Psoas muscle (tissue), 8 donors: ENCODE data around the gene TMEM59L. TPM values are rescaled to one million over a fixed set of nuclear protein-coding genes. Genes with fewer than 3 reads are reported as not detected.

Source experiments
- ATAC-seq, 4 donors: fragments of 200-7000 bp; cut with Tn5 transposase; one replicate each; pipeline ENCODE4 v1.9.1; 2020; ENCODE audit warnings: moderate library complexity in 3 of 4, mild to moderate bottlenecking in 2 of 4
- DNase-seq, 2 donors: peaks; one replicate each; pipeline ENCODE4 v3.0.0-alpha.2; 2020
- H3K27ac ChIP-seq: fragments of 200-600 bp; one replicate; pipeline ENCODE4 v1.8.0; 2022
- H3K27me3 ChIP-seq, 3 donors: fragments of 200-600 bp in 1 of 3; one replicate each; pipeline versions ENCODE4 v1.6.1 to v1.8.0; 2013 to 2022; ENCODE audit warnings: low read length in 2 of 3, mild to moderate bottlenecking in 2 of 3, moderate library complexity in 1 of 3; ENCODE audit not compliant: insufficient read depth in 3 of 3
- H3K36me3 ChIP-seq, 2 donors: fragments of 200-600 bp in 1 of 2; one replicate each; pipeline versions ENCODE4 v1.6.1 to v1.8.0; 2013 to 2022; ENCODE audit warnings: low read depth in 1 of 2, mild to moderate bottlenecking in 1 of 2, moderate library complexity in 1 of 2; ENCODE audit not compliant: insufficient read depth in 1 of 2
- H3K4me1 ChIP-seq: fragments of 200-600 bp; one replicate; pipeline ENCODE4 v1.8.0; 2022
- H3K4me3 ChIP-seq: fragments of 200-600 bp; one replicate; pipeline ENCODE4 v1.8.0; 2022; ENCODE audit warnings: mild to moderate bottlenecking
- H3K9me3 ChIP-seq: fragments of 200-600 bp; one replicate; pipeline ENCODE4 v1.8.0; 2022
- WGBS, 3 donors: extraction: QIAGEN DNeasy Blood & Tissue Kit; methylation state at CpG; one replicate each; pipeline versions ENCODE4 v1.1.6 to v1.1.7; 2013; 5-methylcytosine and 5-hydroxymethylcytosine counted together
- intact Hi-C, 2 donors: fragments of 100-400 bp; cut with DNase I; formaldehyde crosslinking; loops; one replicate each; pipeline versions ENCODE4 v1.11.0 to v1.14.2; 2022
- polyA plus RNA-seq, 3 donors: library from polyadenylated mRNA; stranded (reverse); fragments of 200-250 nt; gene quantifications; one replicate each; pipeline ENCODE4 v1.2.3, GENCODE V29; 2013
- total RNA-seq, 4 donors: library from RNA; stranded (reverse); fragmentation: NEBNext Ultra II Directional in 2 of 4; extraction: Animal tissue kit (Norgen Biotek cat#: 25700) in 2 of 4; gene quantifications; one replicate each; pipeline versions ENCODE4 v1.2.1 to v1.2.4, GENCODE V29; 2021 to 2023
- TF ChIP-seq, protein P1 (sequence below): fragments of 200-600 bp; IDR thresholded peaks from one replicate; pipeline ENCODE4 v1.8.0; 2022; ENCODE audit warnings: antibody characterized with exemption
- donor health status: healthy with polysubstance abuse.
- donor health status: DM: no; HTN: no; CAD: no; lungs with moderate emphysema.
- donor health status: Bipolar disorder and iron deficiency.
- donor health status: healthy.
- donor health status: DM: yes; HTN: yes; CAD: no.
- donor health status: DM: no; HTN: no; CAD: no.
- donor health status: DM: no; HTN: no; CAD: no.
- donor health status: DM: yes; HTN: yes; CAD: no.

The TMEM59L gene
- total and polyA plus RNA-seq, 7 donors = 0.79 to 4.8 (median 2.5) TPM

DNA sequence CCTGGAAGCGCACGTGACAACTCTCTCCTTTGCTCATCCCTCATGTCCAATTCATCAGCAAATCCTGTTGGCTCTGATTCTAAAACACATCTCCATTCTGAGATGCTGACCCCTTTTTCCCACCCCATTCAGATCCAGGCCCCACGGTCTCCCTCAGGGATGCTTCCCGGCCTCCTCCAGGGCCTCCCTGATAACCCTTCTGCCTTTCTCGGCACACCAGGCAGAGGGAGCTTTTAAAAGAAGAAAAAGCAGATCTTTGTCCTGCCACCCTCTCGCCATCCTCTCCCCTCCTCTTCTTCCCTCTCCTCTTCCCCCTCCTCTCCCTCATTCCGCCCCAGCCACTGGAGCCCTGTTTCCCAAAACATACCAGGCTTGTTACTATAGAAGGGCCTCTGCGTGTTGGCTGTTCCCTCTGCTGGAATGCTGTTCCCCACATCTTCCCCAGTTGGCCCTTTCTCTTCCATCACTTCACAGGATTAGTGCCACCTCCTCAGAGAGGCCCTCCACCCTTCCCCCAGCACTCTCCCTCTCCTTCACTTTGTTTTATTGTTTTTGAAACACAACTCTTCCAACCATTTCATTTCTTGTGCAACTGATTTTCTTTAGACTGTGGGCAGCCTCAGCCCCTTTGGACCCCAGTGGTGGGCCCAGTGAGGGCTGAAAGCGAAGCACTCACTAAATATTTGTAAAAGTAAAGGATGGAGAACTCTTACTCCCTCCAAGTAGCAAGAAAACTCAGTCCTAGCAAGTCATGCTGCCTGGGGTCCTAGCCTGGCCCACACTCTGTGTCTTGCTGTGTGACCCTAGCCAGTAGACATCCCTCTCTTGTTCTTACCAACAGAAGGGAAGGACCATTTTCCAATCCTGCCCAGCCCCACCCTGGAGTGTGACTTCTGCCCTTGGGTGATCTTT, 3.6 kb upstream of the TMEM59L start:
- H3K4me1 ChIP-seq = peaks cover 21% of the 10 kb centered on the region

DNA sequence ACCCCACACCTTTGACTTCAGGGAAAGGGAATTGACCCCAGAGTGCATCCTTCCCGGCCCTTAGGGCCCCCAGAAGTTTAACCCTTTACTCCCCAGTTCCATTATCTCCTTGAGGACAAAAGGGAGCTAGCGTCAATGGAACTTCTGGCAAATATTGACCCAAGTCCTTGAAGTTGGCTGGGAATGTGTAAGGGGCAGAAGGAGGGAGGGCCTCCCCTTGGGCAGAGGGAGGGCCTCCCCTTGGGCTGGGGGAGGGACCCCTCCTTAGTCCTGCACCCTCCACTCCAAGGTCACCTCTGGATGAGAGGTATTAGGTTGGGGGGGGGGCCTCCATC, 3.0 kb upstream of the TMEM59L start:
- DNase-seq (no peak), ATAC-seq (no peak)
- WGBS, 3 donors = 38 to 56% (median 49%) methylated on average over 2 of the region's 2 CpGs
- TF ChIP-seq, protein P1, sequence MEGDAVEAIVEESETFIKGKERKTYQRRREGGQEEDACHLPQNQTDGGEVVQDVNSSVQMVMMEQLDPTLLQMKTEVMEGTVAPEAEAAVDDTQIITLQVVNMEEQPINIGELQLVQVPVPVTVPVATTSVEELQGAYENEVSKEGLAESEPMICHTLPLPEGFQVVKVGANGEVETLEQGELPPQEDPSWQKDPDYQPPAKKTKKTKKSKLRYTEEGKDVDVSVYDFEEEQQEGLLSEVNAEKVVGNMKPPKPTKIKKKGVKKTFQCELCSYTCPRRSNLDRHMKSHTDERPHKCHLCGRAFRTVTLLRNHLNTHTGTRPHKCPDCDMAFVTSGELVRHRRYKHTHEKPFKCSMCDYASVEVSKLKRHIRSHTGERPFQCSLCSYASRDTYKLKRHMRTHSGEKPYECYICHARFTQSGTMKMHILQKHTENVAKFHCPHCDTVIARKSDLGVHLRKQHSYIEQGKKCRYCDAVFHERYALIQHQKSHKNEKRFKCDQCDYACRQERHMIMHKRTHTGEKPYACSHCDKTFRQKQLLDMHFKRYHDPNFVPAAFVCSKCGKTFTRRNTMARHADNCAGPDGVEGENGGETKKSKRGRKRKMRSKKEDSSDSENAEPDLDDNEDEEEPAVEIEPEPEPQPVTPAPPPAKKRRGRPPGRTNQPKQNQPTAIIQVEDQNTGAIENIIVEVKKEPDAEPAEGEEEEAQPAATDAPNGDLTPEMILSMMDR = no peak
- intact Hi-C loops = no loop called here
- H3K4me3 ChIP-seq = no peak overlapping the region
- H3K27me3 ChIP-seq = peaks cover 0 to 92% (median 50%) of the 10 kb centered on the region in 3 donors
- peaks cover 21% of the 10 kb centered on the region for H3K4me1 ChIP-seq
- no peak overlapping the region for H3K27ac ChIP-seq
- H3K36me3 ChIP-seq = no peaks in the 10 kb centered on the region
- H3K9me3 ChIP-seq = no peaks in the 10 kb centered on the region

More for the DNA sequence above, 3.6 kb upstream of the TMEM59L start:
- H3K4me3 ChIP-seq = no peak overlapping the region
- no peaks in the 10 kb centered on the region for H3K9me3 ChIP-seq
- intact Hi-C loops = no loop called here
- peaks cover 0 to 92% (median 50%) of the 10 kb centered on the region in 3 donors for H3K27me3 ChIP-seq
- DNase-seq (no peak), ATAC-seq (no peak)
- TF ChIP-seq, protein P1 = no peak
- H3K27ac ChIP-seq = no peak overlapping the region
- 68 to 81% (median 76%) methylated on average over 9 of the region's 9 CpGs for WGBS, 3 donors
- no peaks in the 10 kb centered on the region for H3K36me3 ChIP-seq

DNA sequence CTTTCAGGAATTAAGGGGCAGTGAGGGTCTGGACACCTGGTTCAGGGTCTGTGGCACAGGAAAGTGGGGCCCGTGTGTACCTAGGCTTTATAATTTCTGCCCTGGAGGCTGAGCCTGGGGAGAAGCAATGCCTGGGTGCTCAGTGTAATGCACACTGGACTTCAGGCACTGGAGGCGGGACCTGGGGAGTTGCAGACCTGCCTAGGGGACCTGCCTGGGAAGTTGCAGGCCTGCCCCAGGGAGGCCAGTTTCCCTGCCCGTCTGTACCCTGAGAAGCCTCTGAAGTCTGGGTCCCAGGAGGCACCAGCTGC, 2.5 kb upstream of the TMEM59L start:
- peaks cover 0 to 90% (median 50%) of the 10 kb centered on the region in 3 donors for H3K27me3 ChIP-seq
- H3K27ac ChIP-seq = no peak overlapping the region
- no peak for DNase-seq
- H3K4me1 ChIP-seq = peaks cover 21% of the 10 kb centered on the region
- H3K36me3 ChIP-seq = no peaks in the 10 kb centered on the region
- TF ChIP-seq, protein P1 = no peak
- H3K9me3 ChIP-seq = no peaks in the 10 kb centered on the region
- ATAC-seq = no peak
- 49 to 65% (median 53%) methylated on average over 3 of the region's 3 CpGs for WGBS, 3 donors
- H3K4me3 ChIP-seq = no peak overlapping the region
- intact Hi-C loops = no loop called here

DNA sequence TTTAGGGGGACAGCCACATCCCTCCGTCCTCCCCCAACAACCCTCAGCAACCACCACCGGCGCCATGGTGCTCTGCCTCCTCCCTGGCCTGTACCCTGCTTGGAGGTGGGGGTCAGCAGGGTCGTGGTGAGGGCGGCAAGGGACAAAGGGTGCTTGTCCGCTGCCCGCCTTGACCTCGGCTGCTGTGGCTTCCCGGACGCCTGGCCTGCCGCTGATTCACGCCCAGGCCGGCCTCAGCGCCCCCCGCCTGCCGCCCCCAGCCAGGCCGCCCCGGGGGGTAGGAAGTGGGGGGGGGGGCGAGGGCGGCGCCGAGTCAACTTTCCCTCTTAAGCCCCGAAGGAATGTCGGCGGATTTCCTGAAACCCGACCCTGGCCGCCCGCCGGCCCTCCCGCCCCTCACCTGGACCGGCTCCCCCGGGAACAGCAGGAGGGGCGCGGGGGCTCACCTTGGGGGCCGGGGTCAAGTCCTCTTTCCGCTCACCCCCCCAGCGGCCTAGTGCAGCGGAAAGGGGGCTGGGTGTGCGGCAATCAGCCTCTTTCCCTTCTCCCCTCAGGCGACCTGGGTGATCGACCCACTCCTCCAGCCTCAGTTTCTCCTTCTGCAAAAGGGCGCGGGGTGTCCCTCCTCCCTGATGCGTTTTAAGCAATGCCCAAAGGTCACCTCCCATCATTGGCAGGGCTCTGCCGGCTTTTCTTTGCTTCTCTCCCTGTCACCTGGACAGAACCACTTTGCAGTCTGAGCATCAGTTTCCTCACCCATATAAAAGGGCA, 1.9 kb upstream of the TMEM59L start:
- DNase-seq (no peak), ATAC-seq (no peak)
- 17 to 21% (median 18%) methylated on average over 23 to 45 of the region's 45 CpGs for WGBS, 3 donors
- H3K4me1 ChIP-seq = peaks cover 21% of the 10 kb centered on the region
- TF ChIP-seq, protein P1 = no peak
- intact Hi-C loops = no loop called here
- no peaks in the 10 kb centered on the region for H3K36me3 ChIP-seq
- no peaks in the 10 kb centered on the region for H3K9me3 ChIP-seq
- no peak overlapping the region for H3K27ac ChIP-seq
- no peak overlapping the region for H3K4me3 ChIP-seq
- peaks cover 0 to 87% (median 47%) of the 10 kb centered on the region in 3 donors for H3K27me3 ChIP-seq
